Bone marrow (tissue), 2 donors: ENCODE data around the gene B4GALT5.
"Not testable (repeated sequence)": the region's sequence is repeated elsewhere in the genome, so short reads cannot be mapped to it uniquely, and the experiment has no call there.

Experiments
- DNase-seq, 2 donors: peaks; one replicate each; lab custom pipeline; 2025; lab: John Stamatoyannopoulos, UW

Gene B4GALT5

DNA sequence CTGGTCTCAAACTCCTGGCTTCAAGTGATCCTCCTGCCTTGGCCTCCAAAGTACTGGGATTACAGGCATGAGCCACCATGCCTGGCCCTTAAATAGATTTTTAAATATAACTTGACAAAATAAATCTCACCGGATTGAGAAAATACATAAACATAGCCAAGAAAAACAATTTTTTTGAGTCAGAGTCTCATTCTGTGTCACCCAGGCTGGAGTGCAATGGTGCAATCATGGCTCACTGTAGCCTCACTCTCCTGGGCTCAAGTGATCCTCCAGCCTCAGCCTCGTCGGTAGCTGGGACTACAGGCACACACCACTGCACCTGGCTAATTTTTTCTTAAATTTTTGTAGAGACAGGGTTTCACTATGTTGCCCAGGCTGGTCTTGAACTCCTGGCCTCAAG, 85.4 kb downstream of the B4GALT5 start:
- not testable (repeated sequence) for DNase-seq

DNA sequence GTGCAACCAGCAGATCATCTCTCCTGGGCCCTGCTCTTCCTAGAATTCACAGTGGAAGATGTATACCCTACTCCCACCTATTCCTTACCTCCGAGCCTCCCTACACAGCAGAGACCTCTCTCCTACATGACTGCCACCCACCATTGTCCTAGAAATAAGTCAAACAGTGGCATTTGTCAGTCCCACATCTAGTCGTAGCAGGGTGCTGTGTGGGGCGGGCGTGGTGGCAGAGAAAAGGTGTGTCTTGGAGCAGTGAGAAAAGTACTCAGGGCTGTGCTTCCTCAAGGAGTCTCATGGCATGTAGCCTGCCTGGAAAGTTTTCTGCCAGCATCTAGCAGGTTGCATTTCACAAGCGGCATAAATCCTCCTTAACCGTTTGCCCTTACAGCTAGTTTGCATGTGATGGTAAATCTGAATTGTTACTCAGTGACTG, 86.3 kb downstream of the B4GALT5 start:
- no peak for DNase-seq

DNA sequence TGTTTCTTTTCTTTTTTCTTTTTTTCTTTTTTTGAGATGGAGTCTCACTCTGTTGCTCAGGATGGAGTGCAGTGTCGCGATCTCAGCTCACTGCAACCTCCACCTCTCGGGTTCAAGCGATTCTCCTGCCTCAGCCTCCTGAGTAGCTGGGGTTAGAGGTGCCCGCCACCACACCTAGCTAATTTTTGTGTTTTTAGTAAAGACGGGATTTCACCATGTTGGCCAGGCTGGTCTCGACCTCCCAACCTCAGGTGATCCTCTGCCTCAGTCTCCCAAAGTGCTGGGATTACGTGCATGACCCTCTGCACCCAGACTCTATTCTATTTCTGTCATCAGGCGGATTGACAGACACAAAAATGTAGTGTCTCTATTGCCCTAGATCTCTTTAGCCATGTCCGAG, 88.7 kb downstream of the B4GALT5 start:
- not testable (repeated sequence) for DNase-seq

DNA sequence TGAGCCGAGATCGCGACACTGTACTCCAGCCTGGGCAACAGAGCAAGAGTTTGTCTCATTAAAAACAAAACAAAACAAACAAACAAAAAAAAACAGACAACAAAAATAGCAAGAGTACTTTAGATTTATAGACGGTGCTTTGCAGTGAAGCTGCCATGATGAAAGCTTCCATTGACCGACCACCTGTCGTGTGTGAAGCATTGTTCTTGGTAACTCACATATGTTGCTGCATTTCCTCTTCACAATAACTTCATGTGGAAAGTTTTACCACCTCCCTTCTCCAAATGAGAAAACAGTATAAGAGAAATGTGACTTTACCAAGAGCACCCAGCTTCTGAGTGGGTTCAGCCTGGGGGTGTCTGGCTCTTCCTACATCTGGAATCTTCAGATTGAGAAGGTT, 89.4 kb downstream of the B4GALT5 start:
- no peak for DNase-seq

DNA sequence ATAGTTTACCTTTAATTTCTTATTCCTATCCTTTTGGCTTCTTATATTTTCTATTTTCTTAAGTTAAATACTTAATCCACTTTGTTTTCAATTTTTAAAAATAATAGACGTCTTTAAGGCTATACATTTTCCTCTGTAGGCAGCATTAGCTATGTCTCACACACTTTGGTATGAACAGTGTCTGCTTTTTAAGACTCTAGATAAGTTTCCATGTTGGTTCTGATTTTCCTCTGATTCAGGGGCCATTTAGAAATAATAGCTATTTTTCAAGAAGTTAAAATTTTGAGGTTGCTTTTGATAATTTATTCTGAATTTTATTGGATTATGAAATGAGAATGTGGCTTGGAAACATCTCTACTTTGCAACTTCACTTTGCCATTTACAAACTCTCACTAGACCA, 91.4 kb downstream of the B4GALT5 start:
- DNase-seq = no peak

DNA sequence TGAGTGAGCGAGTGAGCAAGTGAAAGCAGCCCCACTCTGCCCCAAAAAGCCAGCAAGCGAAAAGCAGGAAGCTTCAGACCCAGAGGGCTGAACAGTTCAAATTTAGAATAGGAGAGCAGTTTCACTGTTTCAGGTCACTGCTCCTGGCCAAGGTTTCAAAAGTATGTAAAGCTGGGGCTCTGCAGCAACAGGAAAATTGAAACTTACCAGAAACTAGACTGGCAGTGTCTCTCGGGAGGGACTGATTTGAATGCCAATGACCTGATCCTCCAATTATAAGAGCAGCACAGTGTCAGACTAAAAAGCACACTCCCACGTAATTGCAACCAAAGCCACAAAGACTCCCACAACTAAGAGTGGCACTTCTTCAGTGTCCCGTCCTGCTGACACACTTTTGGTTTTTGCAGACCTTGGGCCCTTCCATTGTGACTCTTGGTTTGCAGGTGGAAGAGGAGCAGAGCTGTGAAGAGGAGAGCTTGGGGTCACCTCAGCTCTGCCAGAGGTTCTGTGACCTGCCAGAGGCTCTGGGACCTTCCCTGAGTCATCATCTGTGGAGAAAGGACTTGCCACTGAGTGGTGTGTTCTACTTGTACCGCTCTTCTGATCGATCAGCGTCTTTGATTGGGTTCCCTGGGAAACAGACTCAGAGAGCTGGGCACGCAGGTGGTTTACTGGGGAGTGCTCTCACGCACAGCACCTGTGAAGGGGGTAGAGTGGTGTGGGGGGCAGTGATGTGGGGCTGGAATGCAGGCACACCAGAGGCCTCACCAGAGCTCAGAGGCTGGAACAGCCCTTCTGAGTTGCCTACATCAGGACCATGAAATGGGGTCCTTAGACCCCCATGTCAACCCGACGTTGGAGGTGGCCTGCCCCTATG, 93.1 kb downstream of the B4GALT5 start:
- DNase-seq = no peak

DNA sequence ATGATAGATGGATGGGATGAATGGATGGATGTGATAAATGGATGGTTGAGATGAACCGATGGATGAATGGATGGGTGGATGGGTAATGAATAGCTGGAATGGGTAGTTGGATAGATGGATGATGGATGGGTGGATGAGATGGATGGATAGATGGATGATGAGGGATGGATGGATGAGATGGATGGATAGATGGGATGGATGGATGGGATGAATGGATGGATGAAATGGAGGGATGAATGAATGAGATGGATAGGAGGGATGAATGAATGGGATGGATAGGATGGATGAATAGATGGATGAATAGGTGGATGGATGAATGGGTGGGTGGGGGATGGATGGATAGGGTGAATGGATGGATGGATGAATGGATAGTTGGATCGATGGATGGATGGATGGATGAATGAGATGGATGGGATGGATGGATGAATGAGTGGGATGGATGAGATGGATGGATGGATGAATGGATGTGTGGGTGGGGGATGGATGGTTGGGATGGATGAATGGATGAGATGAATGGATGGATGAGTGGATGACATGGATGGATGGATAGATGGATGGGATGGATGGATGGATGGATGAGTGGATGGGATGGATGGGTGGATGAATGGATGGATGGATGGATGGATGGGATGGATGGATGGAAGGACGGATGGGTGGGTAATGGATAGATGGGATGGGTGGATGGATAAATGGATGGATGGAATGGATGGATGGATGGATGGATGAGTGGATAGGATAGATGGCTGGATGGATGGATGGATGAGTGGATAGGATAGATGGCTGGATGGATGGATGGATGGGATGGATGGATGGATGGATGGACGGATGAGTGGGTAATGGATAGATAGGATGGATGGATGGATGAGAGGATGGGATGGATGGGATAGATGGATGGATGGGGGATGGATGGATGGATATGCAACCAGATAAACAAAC, 94.3 kb downstream of the B4GALT5 start:
- DNase-seq = no peak

DNA sequence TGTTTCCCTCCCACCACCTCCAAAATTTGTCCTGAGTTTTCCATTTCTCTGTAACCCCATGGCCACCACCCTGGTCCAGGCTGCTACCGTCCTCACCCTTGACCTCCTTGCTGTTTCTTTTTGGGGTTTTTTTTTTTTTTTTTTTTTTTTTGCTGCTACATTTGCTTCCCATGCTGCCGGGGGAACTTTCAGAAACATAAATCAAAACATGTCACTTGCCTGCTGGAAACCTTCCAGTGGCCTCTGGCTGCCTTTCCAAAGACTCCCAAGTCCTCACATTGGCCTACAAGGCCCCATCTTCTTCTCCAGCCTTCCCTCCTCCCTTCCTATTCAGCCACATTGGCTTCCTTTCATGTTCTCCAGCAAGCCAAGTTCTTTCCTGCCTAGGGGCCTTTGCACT, 95.4 kb downstream of the B4GALT5 start:
- no peak for DNase-seq

DNA sequence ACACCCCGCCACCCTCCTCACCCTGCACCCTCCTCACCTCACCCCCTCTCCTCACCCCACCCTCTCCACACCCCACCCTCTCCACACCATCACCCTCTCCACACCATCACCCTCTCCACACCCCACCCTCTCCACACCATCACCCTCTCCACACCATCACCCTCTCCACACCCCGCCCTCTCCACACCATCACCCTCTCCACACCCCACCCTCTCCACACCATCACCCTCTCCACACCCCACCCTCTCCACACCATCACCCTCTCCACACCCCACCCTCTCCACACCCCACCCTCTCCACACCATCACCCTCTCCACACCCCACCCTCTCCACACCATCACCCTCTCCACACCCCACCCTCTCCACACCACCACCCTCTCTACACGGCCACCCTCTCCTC, 96.3 kb downstream of the B4GALT5 start:
- DNase-seq = not testable (repeated sequence)

DNA sequence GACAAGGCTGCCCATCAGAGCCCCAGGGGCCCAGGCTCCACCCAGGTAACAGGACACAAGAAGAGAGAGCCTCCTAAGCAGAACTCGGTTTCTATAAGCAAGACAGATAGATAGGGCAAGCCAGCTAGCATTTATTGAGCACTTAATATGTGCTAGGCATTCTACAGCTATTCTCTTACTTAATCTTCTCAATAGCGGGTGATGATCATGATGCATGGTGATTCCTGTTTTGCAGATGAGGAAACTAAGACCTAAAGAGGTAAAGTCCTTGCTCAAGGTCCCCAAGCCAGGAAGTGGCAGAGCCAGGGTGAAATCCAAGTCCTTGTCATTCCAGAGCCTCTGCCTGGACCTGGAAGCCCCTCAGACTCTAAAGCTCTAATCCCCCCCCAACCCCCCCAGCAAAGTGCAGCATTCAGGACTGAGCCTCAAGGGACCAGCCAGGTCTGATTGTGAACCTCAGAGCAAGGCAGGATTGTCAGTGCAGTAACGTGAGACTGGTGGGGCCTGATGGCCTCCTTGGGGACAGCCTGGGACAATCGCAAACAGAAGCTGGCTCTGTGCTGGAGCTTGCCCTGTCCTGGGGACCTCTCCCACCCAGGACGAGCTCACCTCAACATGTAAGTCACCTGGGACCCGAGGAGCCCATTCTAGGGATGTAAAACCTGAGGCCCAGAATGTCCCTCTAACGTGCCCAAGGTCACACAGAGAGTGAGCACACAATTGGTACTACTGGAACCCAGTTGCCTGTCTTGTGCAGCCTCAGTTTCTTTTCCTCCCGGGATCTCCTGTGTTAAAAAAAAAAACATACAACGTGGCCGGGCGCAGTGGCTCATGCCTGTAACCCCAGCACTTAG, 97.3 kb downstream of the B4GALT5 start:
- no peak for DNase-seq

DNA sequence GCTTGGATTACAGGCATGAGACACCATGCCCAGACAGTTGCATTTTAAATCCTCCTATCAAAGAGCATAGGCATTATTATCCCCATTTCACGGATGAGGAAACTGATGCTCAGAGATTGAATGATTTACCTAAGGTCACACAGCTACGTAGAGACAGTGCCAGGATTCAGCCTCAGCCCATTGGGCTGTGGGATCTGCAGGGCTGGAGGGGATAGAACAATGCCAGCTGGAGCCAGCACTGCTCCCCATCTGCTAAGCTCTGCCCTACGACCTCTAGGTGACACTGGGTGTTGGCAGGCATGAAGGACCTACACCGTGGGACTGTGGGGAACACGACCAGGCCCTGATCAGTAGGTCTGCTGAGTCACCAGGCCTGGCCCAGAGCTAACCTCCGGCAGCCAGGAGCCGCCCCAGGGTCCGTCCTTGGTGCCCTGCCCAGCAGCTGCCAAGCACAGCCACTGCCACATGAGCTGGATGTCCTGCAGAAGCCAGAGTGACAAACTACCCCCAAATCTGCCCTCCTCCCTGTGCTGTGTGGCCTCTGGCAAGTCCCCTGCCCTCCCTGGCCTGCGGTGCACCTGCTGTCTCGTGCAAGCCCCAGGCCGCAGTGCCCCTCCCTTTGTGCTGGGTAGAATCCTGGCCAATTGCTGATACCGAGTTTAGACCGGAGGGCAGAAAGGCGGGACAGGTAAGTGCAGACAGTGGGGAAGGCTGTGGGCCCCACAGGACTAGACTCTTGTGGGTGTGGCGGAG, 98.1 kb downstream of the B4GALT5 start:
- DNase-seq = no peak

DNA sequence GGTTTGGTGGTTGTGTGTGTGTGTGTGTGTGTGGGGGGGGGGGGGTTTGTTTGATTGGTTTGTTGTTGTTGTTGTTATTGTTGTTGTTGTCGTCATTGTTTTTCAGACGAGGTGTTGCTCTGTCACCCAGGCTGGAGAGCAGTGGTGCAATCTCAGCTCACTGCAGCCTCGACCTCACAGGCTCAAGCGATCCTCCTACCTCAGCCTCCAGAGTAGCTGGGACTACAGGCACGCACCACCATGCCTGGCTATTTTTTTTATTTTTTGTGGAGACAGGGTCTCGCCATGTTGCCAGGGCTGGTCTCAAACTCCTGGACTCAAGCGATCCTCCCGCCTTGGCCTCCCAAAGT, 98.7 kb downstream of the B4GALT5 start:
- not testable (repeated sequence) for DNase-seq

DNA sequence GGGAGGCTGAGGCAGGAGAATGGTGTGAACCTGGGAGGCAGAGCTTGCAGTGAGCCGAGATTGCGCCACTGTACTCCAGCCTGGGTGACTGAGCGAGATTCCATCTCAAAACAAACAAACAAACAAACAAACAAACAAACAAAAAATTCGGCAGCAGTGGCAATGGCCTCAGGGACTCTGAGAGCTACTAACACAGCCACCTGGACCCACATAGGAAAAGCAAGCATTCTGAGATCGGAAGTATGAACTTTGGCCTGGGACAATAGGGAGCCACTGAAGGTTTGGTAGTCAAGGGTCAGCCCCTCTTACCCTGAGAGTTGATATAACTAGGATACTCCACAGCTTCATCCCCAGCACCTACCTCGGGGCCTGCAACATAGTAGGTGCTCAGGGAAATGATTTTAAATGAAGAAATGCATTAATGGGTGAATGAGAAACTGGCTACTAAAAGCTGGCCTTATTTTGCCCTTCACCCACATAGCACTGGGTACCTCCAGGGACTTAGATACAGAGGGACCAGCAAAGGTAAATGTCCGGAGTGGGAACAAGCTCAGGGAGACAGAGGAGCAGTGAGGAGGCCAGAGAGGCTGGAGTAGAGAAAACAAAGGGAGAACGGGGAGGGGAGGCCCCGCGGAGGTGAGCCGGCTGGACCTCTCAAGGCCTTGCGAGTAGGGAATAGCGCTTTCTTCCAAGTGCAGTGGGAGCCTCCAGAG, 99.2 kb downstream of the B4GALT5 start:
- no peak for DNase-seq

DNA sequence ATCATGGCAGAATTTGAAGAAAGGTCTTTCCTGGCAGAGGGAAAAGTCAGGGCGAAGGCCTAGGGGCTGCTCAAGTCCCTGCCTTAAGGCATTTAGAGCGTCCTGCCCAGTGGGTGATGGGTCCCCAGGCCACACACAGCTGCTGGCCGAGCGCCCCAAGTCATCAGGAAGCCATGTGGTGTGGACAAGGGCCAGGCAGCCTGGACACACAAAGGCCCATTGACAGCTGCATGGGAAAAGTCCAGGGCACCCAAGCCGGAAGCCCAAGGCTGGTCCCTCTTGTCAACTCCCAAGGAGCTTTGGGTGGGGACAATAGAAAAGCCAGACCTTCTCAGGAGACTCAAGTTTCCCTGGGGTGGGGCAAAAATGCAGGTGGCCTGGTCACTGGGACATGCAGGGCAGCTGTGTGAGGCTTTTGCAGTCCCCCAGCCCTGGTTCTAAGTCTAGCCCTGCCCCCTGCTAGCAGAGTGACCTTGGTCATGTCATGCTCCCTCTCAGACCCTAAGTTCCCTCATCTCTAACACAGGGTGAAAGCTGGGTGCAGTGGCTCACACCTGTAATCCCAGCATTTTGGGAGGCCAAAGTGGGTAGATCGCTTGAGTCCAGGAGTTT, 101.4 kb downstream of the B4GALT5 start:
- no peak for DNase-seq

DNA sequence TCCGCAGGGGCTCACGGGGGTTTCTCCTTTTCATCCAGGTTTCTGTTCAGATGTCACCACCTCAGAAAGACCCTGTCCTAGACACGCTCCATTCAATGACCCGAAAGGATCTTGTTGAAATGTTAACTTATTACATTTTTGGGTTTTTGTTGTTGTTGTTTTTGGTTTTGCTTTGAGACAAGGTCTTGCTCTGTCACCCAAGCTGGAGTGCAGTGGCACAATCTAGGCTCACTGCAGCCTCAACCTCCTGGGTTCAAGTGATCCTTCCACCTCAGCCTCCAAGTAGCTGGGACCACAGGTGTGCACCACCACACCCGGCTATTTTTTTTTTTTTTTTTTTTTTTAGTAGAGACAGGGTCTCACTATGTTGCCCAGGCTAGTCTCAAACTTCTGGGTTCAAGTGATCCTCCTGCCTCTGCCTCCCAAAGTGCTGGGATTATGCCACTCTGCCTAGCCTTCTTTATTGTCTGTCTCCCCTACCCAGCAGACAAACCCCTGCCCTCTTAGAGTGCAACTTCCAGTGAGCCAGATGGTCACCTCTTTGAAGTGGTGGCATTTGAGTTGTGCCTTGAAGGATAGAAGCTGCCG, 102.0 kb downstream of the B4GALT5 start:
- not testable (repeated sequence) for DNase-seq

DNA sequence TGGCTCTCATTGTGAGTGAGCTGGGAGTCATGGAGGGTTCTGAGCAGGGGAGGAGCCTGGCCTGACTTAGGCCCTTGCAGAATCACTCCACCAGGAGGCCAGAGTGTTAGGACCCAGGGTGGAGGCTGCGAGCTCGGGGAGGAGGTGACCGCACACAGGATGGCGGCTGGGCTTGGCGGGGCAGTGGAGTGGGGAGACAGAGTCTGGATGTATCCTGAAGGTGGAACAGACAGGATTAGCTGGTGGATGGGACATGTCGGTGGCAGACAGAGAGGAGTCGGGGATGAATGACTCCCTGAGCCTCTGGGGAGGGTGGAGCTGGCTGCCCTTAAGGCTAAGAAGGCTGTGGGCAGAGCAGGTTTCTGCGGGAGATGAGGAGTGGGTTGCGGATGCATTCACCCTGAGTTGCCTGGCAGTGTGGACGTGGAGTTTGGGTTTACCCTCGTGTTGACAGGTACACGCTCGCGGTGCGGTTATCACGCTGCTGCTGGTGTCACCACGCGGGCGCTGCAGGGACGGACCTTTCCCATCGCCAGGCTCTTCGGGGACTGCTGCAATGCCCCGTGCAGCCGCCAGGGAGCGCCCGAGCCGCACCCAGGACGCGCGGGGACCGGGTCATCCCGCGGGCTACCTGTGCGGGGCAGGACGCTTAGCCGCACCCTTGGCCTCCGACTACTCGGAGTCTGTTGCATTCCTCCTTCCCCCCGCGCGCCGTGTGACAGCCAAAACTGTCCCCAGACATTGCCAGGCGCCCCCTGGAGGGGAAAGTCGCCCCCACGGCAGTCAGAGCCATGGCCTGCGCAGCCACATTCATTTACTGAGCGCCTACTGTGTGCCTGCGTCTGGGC, 102.8 kb downstream of the B4GALT5 start:
- DNase-seq = peak; percentile 37 to 64

DNA sequence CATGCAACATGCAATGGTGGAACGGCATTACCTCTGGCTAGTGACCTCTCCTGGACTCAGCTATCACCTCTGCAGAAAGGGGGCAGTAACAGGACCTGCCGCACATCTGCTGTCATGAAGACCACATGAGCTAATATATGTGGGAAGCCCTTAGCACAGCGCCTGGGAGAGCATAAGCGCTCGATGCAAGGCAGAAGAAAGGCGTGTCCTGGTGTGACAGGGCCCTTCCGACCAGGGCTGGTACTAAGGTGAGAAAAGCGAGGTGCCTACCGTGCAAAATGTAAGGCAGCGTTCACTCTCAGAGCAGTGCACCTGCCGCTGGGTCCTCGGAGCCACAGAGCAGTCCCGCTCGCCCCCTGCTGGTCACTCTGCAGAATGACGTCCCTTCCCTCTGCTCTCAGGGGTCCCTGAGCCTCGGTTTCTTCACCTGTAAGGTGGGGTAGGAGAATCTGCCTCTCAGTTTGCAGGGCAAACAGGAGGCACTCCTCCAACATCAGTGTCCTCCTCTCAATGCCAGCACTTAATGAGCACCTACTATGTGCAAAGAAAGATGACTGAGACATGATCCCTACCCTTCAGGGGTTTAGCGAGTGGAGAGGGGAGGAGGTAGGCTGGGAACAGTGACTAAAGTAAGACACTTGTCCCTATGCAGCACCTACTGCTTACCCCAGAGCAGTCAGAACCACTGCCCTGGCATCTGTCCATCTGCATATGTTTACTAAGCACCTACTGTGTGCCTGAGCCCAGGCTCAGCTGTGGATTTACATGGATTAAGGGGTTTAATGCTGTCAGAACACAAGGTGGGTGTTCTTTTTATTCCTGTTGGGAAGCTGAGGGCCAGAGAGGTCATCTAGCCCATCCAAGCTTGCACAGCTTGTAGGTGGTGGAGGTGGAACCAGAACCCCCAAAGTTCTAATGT, 104.7 kb downstream of the B4GALT5 start:
- peak; percentile 29 to 48 for DNase-seq

DNA sequence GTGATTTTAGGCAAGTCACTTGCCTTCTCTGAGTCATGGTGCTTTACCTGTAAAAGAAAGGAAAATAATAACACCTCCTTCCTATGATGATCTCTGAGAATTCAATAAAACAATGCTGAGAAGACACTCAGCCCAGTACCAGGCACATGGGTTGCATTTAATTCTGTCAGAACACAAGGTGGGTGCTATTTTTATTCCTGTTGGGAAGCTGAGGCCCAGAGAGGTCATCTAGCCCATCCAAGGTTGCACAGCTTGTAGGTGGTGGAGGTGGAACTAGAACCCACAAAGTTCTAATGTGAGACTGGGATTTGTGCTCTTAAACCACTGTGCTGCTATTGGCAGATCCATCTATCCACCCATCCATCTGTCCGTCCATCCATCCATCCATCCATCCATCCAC, 106.1 kb downstream of the B4GALT5 start:
- DNase-seq = no peak
